NB4 (cell line): ENCODE measurements around the gene CHERP.

ENCODE experiments used
- POLR2A ChIP-seq: IDR thresholded peaks from 2 replicates; pipeline ENCODE4 v1.6.1; 2011; ENCODE audit warnings: mild to moderate bottlenecking; ENCODE audit not compliant: insufficient read length; ENCODE audit errors: extremely low read depth
- TF ChIP-seq, protein P1 (sequence below): IDR thresholded peaks from one replicate; pipeline ENCODE4 v1.5.1; 2012; ENCODE audit warnings: low read depth, low read length

DNA sequence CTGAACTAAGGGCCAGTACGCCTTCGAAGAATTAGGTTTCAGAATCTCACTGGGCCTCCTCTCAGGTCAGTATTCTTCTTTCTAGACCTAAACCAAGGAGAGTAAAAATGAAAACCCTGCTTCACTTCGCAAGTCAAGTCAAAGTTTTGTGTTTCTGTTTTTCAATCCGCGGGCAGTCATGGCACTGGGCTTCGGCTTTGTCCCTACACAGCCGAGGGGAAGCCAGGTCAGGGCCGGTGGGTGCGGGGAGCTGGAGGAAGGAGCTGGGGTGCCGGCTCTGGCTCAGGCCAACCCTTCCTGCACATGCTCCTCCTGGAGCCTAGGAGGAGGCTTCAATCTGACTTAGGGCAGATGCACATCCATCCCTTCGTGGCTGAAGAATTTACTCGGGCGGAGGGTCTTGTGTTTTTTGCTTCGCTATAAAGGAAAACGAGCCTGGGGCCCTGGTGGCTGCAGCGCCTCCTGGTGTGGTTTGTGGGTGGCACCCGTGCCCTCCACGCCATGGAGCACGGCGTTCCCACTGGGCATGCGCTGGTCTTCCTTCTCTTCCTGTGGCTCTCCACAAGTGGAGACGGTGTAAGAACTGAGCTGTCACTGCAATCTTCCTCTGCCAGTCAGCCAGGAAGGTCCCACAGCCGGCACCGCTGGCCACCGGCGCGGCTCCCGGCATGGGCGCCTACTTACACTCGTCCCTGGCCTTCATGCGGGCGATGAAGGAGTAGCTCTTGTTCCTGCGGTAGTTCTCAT is 23.6 kb downstream of the CHERP start:
- TF ChIP-seq, protein P1, sequence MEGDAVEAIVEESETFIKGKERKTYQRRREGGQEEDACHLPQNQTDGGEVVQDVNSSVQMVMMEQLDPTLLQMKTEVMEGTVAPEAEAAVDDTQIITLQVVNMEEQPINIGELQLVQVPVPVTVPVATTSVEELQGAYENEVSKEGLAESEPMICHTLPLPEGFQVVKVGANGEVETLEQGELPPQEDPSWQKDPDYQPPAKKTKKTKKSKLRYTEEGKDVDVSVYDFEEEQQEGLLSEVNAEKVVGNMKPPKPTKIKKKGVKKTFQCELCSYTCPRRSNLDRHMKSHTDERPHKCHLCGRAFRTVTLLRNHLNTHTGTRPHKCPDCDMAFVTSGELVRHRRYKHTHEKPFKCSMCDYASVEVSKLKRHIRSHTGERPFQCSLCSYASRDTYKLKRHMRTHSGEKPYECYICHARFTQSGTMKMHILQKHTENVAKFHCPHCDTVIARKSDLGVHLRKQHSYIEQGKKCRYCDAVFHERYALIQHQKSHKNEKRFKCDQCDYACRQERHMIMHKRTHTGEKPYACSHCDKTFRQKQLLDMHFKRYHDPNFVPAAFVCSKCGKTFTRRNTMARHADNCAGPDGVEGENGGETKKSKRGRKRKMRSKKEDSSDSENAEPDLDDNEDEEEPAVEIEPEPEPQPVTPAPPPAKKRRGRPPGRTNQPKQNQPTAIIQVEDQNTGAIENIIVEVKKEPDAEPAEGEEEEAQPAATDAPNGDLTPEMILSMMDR = no peak
- no peak for TF ChIP-seq POLR2A
